HepG2 (cell line): ENCODE results near the gene HS3ST2. TPM values are rescaled to one million over a fixed set of nuclear protein-coding genes. Genes with fewer than 3 reads are reported as not detected.

Experiments used
- ATAC-seq: fragments of 200-7000 bp; cut with Tn5 transposase; 3 replicates; pipeline ENCODE4 v1.9.1; 2020; ENCODE audit warnings: mild to moderate bottlenecking, moderate library complexity
- BruUV-seq: library from RNA; stranded (reverse); fragments of 400-500 nt; replicated peaks from 2 replicates; lab custom pipeline; 2021; lab: Mats Ljungman, UMichigan
- CTCF ChIA-PET: fragments of 300-600 bp; formaldehyde crosslinking; extraction: SDS; loops from one replicate; lab custom pipeline; 2021; ENCODE audit warnings: low total read pairs, inconsistent platforms, low intra/inter-chr PET ratio; lab: Yijun Ruan, JAX
- POLR2A ChIA-PET: fragments of 350-600 bp; sonication (Branson Sonifier 250); formaldehyde crosslinking; loops from one replicate; lab custom pipeline; 2020; ENCODE audit warnings: antibody characterized with exemption, inconsistent platforms; lab: Yijun Ruan, JAX
- DNase-seq: peaks from one replicate; pipeline ENCODE4 v3.0.0-alpha.2; 2015; ENCODE audit warnings: low spot score
- FAIRE-seq: peaks from 3 replicates; lab custom pipeline; 2011; peaks lifted over from hg19 to GRCh38; lab: Jason Lieb, UNC
- H2AFZ ChIP-seq: one replicate; pipeline ENCODE4 v1.6.1; 2011; ENCODE audit warnings: low read length, inconsistent platforms
- H3K27ac ChIP-seq: fragments of 300-600 bp; 3 replicates; pipeline ENCODE4 v1.8.0; 2011; ENCODE audit warnings: mixed run types, mild to moderate bottlenecking, mixed read lengths, low read length, inconsistent platforms; ENCODE audit not compliant: insufficient read depth; ENCODE audit errors: extremely low read length
- H3K27me3 ChIP-seq, 2 experiments: fragments of 200-600 bp in 1 of 2; 2 replicates in 1 of 2; 3 replicates in 1 of 2; pipeline versions ENCODE4 v1.6.0 to v1.8.0; 2011; ENCODE audit warnings: low read length in 2 of 2, mild to moderate bottlenecking in 2 of 2, moderate library complexity in 2 of 2, inconsistent platforms in 1 of 2; ENCODE audit not compliant: insufficient read depth in 2 of 2, control insufficient read depth in 1 of 2
- H3K36me3 ChIP-seq, 2 experiments: fragments of 200-600 bp in 1 of 2; replicated peaks in 1 of 2; 2 replicates in 1 of 2; 3 replicates in 1 of 2; pipeline versions ENCODE4 v1.5.1 to v1.8.0; 2011; ENCODE audit warnings: low read length in 2 of 2, inconsistent platforms in 1 of 2; ENCODE audit not compliant: insufficient read depth in 2 of 2, control insufficient read depth in 1 of 2
- H3K4me1 ChIP-seq: 2 replicates; pipeline ENCODE4 v1.5.1; 2012; ENCODE audit warnings: low read length, inconsistent platforms; ENCODE audit not compliant: insufficient read depth
- H3K4me2 ChIP-seq: 2 replicates; pipeline ENCODE4 v1.6.0; 2011; ENCODE audit warnings: low read depth, low read length, inconsistent platforms
- H3K4me3 ChIP-seq, 3 experiments: fragments of 200-600 bp in 1 of 3; sonication (generic), shearing (Covaris generic) in 1 of 3; replicated peaks in 1 of 3; 2 replicates each; pipeline ENCODE4 v1.5.1; 2011 to 2016; ENCODE audit warnings: low read length in 3 of 3, inconsistent platforms in 2 of 3, low read depth in 2 of 3, mild to moderate bottlenecking in 2 of 3, control low read depth in 1 of 3, mixed read lengths in 1 of 3; ENCODE audit not compliant: insufficient read depth in 1 of 3
- H3K79me2 ChIP-seq: one replicate; pipeline ENCODE4 v1.6.1; 2011; ENCODE audit warnings: low read length, inconsistent platforms; ENCODE audit not compliant: insufficient read depth
- H3K9ac ChIP-seq: 2 replicates; pipeline ENCODE4 v1.6.0; 2011; ENCODE audit warnings: mild to moderate bottlenecking, low read depth, low read length, inconsistent platforms; ENCODE audit not compliant: insufficient read depth
- H3K9me3 ChIP-seq: 2 replicates; pipeline ENCODE4 v1.5.1; 2012; ENCODE audit warnings: mild to moderate bottlenecking, low read length
- H4K20me1 ChIP-seq: 2 replicates; pipeline ENCODE4 v1.6.0; 2011; ENCODE audit warnings: inconsistent platforms, mild to moderate bottlenecking, low read length, moderate library complexity; ENCODE audit not compliant: insufficient read depth
- AGO1 ChIP-seq: fragments of 200-400 bp; formaldehyde crosslinking; IDR thresholded peaks from 2 replicates; pipeline ENCODE4 v1.6.1; 2017; ENCODE audit warnings: mild to moderate bottlenecking, low read depth, low read length, moderate library complexity; ENCODE audit not compliant: poor library complexity, severe bottlenecking
- KDM4B ChIP-seq: sonication (generic); formaldehyde crosslinking; IDR thresholded peaks from 2 replicates; pipeline ENCODE4 v1.4.0; 2020; ENCODE audit warnings: missing genetic modification reagents
- KDM6A ChIP-seq: IDR thresholded peaks from 2 replicates; pipeline ENCODE4 v1.6.1; 2016; ENCODE audit warnings: low read depth
- MYC ChIP-seq: sonication (generic); formaldehyde crosslinking; IDR thresholded peaks from 2 replicates; pipeline ENCODE4 v1.9.0; 2021; ENCODE audit warnings: missing genetic modification reagents, borderline replicate concordance
- PAF1 ChIP-seq: IDR thresholded peaks from 2 replicates; pipeline ENCODE4 v1.6.1; 2016; ENCODE audit warnings: missing genetic modification reagents, missing compliant biosample characterization
- REPIN1 ChIP-seq: sonication (generic); formaldehyde crosslinking; IDR thresholded peaks from 2 replicates; pipeline ENCODE4 v1.8.0; 2022; ENCODE audit warnings: missing genetic modification reagents, low read depth, mild to moderate bottlenecking, borderline replicate concordance
- ZFP36L1 ChIP-seq: sonication (generic); formaldehyde crosslinking; IDR thresholded peaks from 2 replicates; pipeline ENCODE4 v1.8.0; 2022; ENCODE audit warnings: mild to moderate bottlenecking, missing genetic modification reagents, moderate library complexity
- ZFP37 ChIP-seq: sonication (generic); formaldehyde crosslinking; IDR thresholded peaks from 2 replicates; pipeline ENCODE4 v1.4.0; 2020; ENCODE audit warnings: missing genetic modification reagents, borderline replicate concordance
- ZNF329 ChIP-seq: sonication (generic); formaldehyde crosslinking; IDR thresholded peaks from 2 replicates; pipeline ENCODE4 v1.9.0; 2021; ENCODE audit warnings: low read depth, mild to moderate bottlenecking, missing genetic modification reagents
- ZNF501 ChIP-seq: sonication (generic); formaldehyde crosslinking; IDR thresholded peaks from 2 replicates; pipeline ENCODE4 v1.5.1; 2020; ENCODE audit warnings: mild to moderate bottlenecking, moderate library complexity, missing genetic modification reagents
- ZNF616 ChIP-seq: sonication (generic); formaldehyde crosslinking; IDR thresholded peaks from 2 replicates; pipeline ENCODE4 v1.5.0; 2020; ENCODE audit warnings: low read depth, mild to moderate bottlenecking, missing genetic modification reagents
- ZNF724P ChIP-seq: sonication (generic); formaldehyde crosslinking; IDR thresholded peaks from 2 replicates; pipeline ENCODE4 v1.8.0; 2022; ENCODE audit warnings: missing genetic modification reagents, borderline replicate concordance
- WGBS: methylation state at CpG from one replicate; pipeline ENCODE4 v1.1.6; 2017; ENCODE audit warnings: low lambda C conversion rate; 5-methylcytosine and 5-hydroxymethylcytosine counted together
- in situ Hi-C: cut with HindIII; loops from 2 replicates; pipeline ENCODE4 v1.10.0; 2017; ENCODE audit warnings: low pct_unique_long_range_greater_than_20kb; ENCODE audit not compliant: extremely low pct_ligation_motif_present
- intact Hi-C: fragments of 100-400 bp; cut with micrococcal nuclease; formaldehyde crosslinking; loops from one replicate; pipeline ENCODE4 v1.10.0; 2022; ENCODE audit not compliant: unreplicated experiment
- polyA plus RNA-seq, 8 experiments: library from polyadenylated mRNA; depleted of rRNA in 3 of 8; stranded (reverse) in 7 of 8; unstranded in 1 of 8; fragments of >200 nt; fragmentation: Illumina TruSeq in 4 of 8; extraction: Trizol in 4 of 8; gene quantifications; 2 replicates each; pipeline versions ENCODE4 v1.2.1 to v1.2.3, GENCODE V29; 2011 to 2016; ENCODE audit warnings: low read depth in 4 of 8, missing spikeins in 1 of 8, mixed read lengths in 1 of 8; ENCODE audit not compliant: insufficient read depth in 1 of 8
- total RNA-seq, 5 experiments: library from RNA; depleted of rRNA; stranded (reverse); fragments of >200 nt; fragmentation: Illumina TruSeq; extraction: Trizol; gene quantifications; 2 replicates each; pipeline ENCODE4 v1.2.3, GENCODE V29; 2016; ENCODE audit warnings: low read depth in 1 of 5
- TF ChIP-seq, protein P1 (sequence below): sonication (generic); formaldehyde crosslinking; IDR thresholded peaks from 2 replicates; pipeline ENCODE4 v1.4.0; 2020; ENCODE audit warnings: mild to moderate bottlenecking, missing genetic modification reagents
- TF ChIP-seq, protein P2 (sequence below): sonication (generic); formaldehyde crosslinking; IDR thresholded peaks from 2 replicates; pipeline ENCODE4 v1.5.0; 2020; ENCODE audit warnings: missing genetic modification reagents
- TF ChIP-seq, protein P3 (sequence below): sonication (generic); formaldehyde crosslinking; IDR thresholded peaks from 2 replicates; pipeline ENCODE4 v1.4.0; 2020; ENCODE audit warnings: missing genetic modification reagents
- TF ChIP-seq, protein P4 (sequence below): sonication (generic); formaldehyde crosslinking; IDR thresholded peaks from 2 replicates; pipeline ENCODE4 v1.8.0; 2022; ENCODE audit warnings: low read depth, missing genetic modification reagents
- TF ChIP-seq, protein P5 (sequence below): sonication (generic); formaldehyde crosslinking; IDR thresholded peaks from 2 replicates; pipeline ENCODE4 v1.8.1; 2022; ENCODE audit warnings: low read depth, mild to moderate bottlenecking, missing genetic modification reagents

HS3ST2 gene
- total and polyA plus RNA-seq, 2 of the 13 experiments (the other 11 are each of a cell fraction or from before 2014, with no cell fraction given) = not detected

DNA sequence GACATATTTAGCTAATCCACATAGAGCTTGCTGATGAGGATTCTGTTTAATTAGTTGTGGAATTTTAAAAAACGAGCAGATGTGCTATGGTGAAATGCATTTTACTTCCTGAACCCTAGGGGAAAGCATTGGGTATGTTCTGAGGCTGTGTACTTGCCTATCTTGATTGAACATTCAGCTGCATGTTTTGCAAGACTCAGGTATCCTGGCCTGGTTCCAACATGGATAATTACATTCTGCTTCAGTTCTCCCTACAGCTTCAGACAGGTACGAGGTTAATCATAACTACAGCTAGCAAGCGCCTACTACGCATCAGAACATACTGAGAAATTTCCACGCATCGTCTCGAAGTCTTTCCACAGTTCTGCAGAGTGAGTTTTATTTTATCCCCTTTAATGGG is 77.0 kb downstream of the HS3ST2 start:
- Histone ChIP-seq H3K36me3 (no peaks in the 10 kb centered on the region), H3K27me3 (peaks cover 2 to 6% of the 10 kb centered on the region in 2 experiments; a peak in 2 of 5 replicates), H3K9me3 (no peaks in the 10 kb centered on the region), H4K20me1 (no peaks in the 10 kb centered on the region), H3K4me1 (no peaks in the 10 kb centered on the region), H3K9ac (no peak overlapping the region), H3K4me3 (no peak overlapping the region), H2AFZ (no peak overlapping the region), H3K4me2 (no peak overlapping the region), H3K27ac (no peak overlapping the region), H3K79me2 (no peaks in the 10 kb centered on the region)
- ATAC-seq (no peak), FAIRE-seq (no peak), DNase-seq (no peak)
- intact Hi-C loops = loop anchor here (10.0 kb wide), 1 partner anchor 294 kb away; the partner anchor contains the start of gene SCNN1G
- 50% methylated on average over 7 of the region's 7 CpGs for WGBS
- ChIA-PET POLR2A (no interaction called here), CTCF (no interaction called here)
- in situ Hi-C loops = no loop called here
- no TSS peak for BruUV-seq
- TF ChIP-seq, protein P1, sequence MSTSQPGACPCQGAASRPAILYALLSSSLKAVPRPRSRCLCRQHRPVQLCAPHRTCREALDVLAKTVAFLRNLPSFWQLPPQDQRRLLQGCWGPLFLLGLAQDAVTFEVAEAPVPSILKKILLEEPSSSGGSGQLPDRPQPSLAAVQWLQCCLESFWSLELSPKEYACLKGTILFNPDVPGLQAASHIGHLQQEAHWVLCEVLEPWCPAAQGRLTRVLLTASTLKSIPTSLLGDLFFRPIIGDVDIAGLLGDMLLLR = no peak
- TF ChIP-seq KDM4B (no peak), AGO1 (no peak), ZNF724P (CRISPR knock-in tag) (no peak), ZFP37 (no peak), KDM6A (CRISPR knock-in tag) (no peak), ZFP36L1 (no peak), ZNF616 (no peak), REPIN1 (no peak), PAF1 (CRISPR knock-in tag) (no peak), ZNF501 (no peak), MYC (CRISPR knock-in tag) (no peak), ZNF329 (no peak)
- TF ChIP-seq, protein P2, sequence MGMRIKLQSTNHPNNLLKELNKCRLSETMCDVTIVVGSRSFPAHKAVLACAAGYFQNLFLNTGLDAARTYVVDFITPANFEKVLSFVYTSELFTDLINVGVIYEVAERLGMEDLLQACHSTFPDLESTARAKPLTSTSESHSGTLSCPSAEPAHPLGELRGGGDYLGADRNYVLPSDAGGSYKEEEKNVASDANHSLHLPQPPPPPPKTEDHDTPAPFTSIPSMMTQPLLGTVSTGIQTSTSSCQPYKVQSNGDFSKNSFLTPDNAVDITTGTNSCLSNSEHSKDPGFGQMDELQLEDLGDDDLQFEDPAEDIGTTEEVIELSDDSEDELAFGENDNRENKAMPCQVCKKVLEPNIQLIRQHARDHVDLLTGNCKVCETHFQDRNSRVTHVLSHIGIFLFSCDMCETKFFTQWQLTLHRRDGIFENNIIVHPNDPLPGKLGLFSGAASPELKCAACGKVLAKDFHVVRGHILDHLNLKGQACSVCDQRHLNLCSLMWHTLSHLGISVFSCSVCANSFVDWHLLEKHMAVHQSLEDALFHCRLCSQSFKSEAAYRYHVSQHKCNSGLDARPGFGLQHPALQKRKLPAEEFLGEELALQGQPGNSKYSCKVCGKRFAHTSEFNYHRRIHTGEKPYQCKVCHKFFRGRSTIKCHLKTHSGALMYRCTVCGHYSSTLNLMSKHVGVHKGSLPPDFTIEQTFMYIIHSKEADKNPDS (CRISPR knock-in tag) = no peak
- TF ChIP-seq, protein P3, sequence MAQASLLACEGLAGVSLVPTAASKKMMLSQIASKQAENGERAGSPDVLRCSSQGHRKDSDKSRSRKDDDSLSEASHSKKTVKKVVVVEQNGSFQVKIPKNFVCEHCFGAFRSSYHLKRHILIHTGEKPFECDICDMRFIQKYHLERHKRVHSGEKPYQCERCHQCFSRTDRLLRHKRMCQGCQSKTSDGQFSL (CRISPR knock-in tag) = no peak
- TF ChIP-seq, protein P4, sequence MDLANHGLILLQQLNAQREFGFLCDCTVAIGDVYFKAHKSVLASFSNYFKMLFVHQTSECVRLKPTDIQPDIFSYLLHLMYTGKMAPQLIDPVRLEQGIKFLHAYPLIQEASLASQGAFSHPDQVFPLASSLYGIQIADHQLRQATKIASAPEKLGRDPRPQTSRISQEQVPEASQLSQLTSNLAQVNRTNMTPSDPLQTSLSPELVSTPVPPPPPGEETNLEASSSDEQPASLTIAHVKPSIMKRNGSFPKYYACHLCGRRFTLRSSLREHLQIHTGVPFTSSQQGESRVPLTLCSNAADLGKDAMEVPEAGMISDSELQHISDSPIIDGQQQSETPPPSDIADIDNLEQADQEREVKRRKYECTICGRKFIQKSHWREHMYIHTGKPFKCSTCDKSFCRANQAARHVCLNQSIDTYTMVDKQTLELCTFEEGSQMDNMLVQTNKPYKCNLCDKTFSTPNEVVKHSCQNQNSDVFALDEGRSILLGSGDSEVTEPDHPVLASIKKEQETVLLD (CRISPR knock-in tag) = no peak
- TF ChIP-seq, protein P5, sequence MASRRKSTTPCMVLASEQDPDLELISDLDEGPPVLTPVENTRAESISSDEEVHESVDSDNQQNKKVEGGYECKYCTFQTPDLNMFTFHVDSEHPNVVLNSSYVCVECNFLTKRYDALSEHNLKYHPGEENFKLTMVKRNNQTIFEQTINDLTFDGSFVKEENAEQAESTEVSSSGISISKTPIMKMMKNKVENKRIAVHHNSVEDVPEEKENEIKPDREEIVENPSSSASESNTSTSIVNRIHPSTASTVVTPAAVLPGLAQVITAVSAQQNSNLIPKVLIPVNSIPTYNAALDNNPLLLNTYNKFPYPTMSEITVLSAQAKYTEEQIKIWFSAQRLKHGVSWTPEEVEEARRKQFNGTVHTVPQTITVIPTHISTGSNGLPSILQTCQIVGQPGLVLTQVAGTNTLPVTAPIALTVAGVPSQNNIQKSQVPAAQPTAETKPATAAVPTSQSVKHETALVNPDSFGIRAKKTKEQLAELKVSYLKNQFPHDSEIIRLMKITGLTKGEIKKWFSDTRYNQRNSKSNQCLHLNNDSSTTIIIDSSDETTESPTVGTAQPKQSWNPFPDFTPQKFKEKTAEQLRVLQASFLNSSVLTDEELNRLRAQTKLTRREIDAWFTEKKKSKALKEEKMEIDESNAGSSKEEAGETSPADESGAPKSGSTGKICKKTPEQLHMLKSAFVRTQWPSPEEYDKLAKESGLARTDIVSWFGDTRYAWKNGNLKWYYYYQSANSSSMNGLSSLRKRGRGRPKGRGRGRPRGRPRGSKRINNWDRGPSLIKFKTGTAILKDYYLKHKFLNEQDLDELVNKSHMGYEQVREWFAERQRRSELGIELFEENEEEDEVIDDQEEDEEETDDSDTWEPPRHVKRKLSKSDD (CRISPR knock-in tag) = no peak
